ENCODE data around the gene RPS23.

DNA sequence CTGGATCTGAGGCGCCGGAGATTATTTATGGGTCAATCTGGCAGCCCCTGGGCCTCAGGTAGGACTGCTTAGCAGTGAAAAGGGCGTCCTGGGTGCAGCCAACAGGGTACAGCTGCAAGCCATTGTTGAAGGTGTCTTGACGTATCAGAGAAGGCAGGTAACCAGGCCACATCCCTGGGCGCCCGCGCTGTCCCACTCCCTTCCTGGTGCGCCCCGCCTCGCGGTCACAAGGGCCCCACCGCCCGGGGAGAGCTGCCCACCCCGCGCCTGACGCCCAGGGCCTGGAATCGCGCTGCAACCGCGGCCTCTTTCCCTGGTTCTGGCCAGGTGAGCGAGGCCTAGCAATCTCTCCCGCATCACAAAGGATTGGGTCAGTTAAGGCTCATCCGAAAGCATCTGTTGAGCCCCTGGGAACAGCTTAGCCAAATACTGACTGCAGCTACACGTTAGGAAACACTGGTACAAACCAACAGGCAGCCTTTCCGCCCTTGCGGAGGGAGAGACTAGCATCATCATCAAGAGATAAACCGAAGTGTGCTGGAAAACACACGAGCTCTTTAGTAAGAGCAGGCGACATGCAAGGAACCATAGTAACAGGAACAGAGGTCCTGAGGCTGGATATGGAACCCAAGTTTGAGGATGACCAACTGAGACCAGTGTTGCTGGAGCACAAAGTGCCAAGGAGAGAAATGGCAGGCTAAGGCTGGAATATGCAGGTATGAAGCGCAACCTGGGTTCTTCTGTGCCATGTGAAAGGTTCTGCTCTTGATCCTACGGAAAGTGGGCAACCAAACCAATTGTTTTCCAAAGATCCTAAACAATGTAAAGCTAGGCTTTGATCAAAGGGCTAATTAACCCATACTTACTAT lies 3.6 kb downstream of the RPS23 start:
- TF ChIP-seq, protein P1, sequence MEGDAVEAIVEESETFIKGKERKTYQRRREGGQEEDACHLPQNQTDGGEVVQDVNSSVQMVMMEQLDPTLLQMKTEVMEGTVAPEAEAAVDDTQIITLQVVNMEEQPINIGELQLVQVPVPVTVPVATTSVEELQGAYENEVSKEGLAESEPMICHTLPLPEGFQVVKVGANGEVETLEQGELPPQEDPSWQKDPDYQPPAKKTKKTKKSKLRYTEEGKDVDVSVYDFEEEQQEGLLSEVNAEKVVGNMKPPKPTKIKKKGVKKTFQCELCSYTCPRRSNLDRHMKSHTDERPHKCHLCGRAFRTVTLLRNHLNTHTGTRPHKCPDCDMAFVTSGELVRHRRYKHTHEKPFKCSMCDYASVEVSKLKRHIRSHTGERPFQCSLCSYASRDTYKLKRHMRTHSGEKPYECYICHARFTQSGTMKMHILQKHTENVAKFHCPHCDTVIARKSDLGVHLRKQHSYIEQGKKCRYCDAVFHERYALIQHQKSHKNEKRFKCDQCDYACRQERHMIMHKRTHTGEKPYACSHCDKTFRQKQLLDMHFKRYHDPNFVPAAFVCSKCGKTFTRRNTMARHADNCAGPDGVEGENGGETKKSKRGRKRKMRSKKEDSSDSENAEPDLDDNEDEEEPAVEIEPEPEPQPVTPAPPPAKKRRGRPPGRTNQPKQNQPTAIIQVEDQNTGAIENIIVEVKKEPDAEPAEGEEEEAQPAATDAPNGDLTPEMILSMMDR (IDR thresholded peaks at IDR 0.05; ENCODE audit: insufficient read depth, low read length, poor library complexity, severe bottlenecking), result no peak
- no peak for TF ChIP-seq EZH2phosphoT487 (conservative IDR thresholded peaks at IDR 0.05; ENCODE audit: low read length)

All from SU-DHL-6 (cell line).